HepG2 (cell line): Measurements from ENCODE around the gene NTRK2. TPM values are rescaled to one million over a fixed set of nuclear protein-coding genes. Genes with fewer than 3 reads are reported as not detected.

Source experiments
- ATAC-seq: fragments of 200-7000 bp; cut with Tn5 transposase; 3 replicates; pipeline ENCODE4 v1.9.1; 2020; ENCODE audit warnings: mild to moderate bottlenecking, moderate library complexity
- BruUV-seq: library from RNA; stranded (reverse); fragments of 400-500 nt; replicated peaks from 2 replicates; lab custom pipeline; 2021; lab: Mats Ljungman, UMichigan
- CTCF ChIA-PET: fragments of 300-600 bp; formaldehyde crosslinking; extraction: SDS; loops from one replicate; lab custom pipeline; 2021; ENCODE audit warnings: low total read pairs, inconsistent platforms, low intra/inter-chr PET ratio; lab: Yijun Ruan, JAX
- POLR2A ChIA-PET: fragments of 350-600 bp; sonication (Branson Sonifier 250); formaldehyde crosslinking; loops from one replicate; lab custom pipeline; 2020; ENCODE audit warnings: antibody characterized with exemption, inconsistent platforms; lab: Yijun Ruan, JAX
- DNase-seq: peaks from one replicate; pipeline ENCODE4 v3.0.0-alpha.2; 2015; ENCODE audit warnings: low spot score
- FAIRE-seq: peaks from 3 replicates; lab custom pipeline; 2011; peaks lifted over from hg19 to GRCh38; lab: Jason Lieb, UNC
- H2AFZ ChIP-seq: one replicate; pipeline ENCODE4 v1.6.1; 2011; ENCODE audit warnings: low read length, inconsistent platforms
- H3K27ac ChIP-seq: fragments of 300-600 bp; 3 replicates; pipeline ENCODE4 v1.8.0; 2011; ENCODE audit warnings: mixed run types, mild to moderate bottlenecking, mixed read lengths, low read length, inconsistent platforms; ENCODE audit not compliant: insufficient read depth; ENCODE audit errors: extremely low read length
- H3K27me3 ChIP-seq, 2 experiments: fragments of 200-600 bp in 1 of 2; 2 replicates in 1 of 2; 3 replicates in 1 of 2; pipeline versions ENCODE4 v1.6.0 to v1.8.0; 2011; ENCODE audit warnings: low read length in 2 of 2, mild to moderate bottlenecking in 2 of 2, moderate library complexity in 2 of 2, inconsistent platforms in 1 of 2; ENCODE audit not compliant: insufficient read depth in 2 of 2, control insufficient read depth in 1 of 2
- H3K36me3 ChIP-seq, 2 experiments: fragments of 200-600 bp in 1 of 2; replicated peaks in 1 of 2; 2 replicates in 1 of 2; 3 replicates in 1 of 2; pipeline versions ENCODE4 v1.5.1 to v1.8.0; 2011; ENCODE audit warnings: low read length in 2 of 2, inconsistent platforms in 1 of 2; ENCODE audit not compliant: insufficient read depth in 2 of 2, control insufficient read depth in 1 of 2
- H3K4me1 ChIP-seq: 2 replicates; pipeline ENCODE4 v1.5.1; 2012; ENCODE audit warnings: low read length, inconsistent platforms; ENCODE audit not compliant: insufficient read depth
- H3K4me2 ChIP-seq: 2 replicates; pipeline ENCODE4 v1.6.0; 2011; ENCODE audit warnings: low read depth, low read length, inconsistent platforms
- H3K4me3 ChIP-seq, 3 experiments: fragments of 200-600 bp in 1 of 3; sonication (generic), shearing (Covaris generic) in 1 of 3; replicated peaks in 1 of 3; 2 replicates each; pipeline ENCODE4 v1.5.1; 2011 to 2016; ENCODE audit warnings: low read length in 3 of 3, inconsistent platforms in 2 of 3, low read depth in 2 of 3, mild to moderate bottlenecking in 2 of 3, control low read depth in 1 of 3, mixed read lengths in 1 of 3; ENCODE audit not compliant: insufficient read depth in 1 of 3
- H3K79me2 ChIP-seq: one replicate; pipeline ENCODE4 v1.6.1; 2011; ENCODE audit warnings: low read length, inconsistent platforms; ENCODE audit not compliant: insufficient read depth
- H3K9ac ChIP-seq: 2 replicates; pipeline ENCODE4 v1.6.0; 2011; ENCODE audit warnings: mild to moderate bottlenecking, low read depth, low read length, inconsistent platforms; ENCODE audit not compliant: insufficient read depth
- H3K9me3 ChIP-seq: 2 replicates; pipeline ENCODE4 v1.5.1; 2012; ENCODE audit warnings: mild to moderate bottlenecking, low read length
- H4K20me1 ChIP-seq: 2 replicates; pipeline ENCODE4 v1.6.0; 2011; ENCODE audit warnings: inconsistent platforms, mild to moderate bottlenecking, low read length, moderate library complexity; ENCODE audit not compliant: insufficient read depth
- CREM ChIP-seq, 2 experiments: sonication (generic) in 1 of 2; formaldehyde crosslinking in 1 of 2; IDR thresholded peaks; 2 replicates each; pipeline versions ENCODE4 v1.4.0 to v1.6.1; 2016 to 2020; ENCODE audit warnings: antibody characterized with exemption in 1 of 2, mild to moderate bottlenecking in 1 of 2, missing genetic modification reagents in 1 of 2
- HDAC1 ChIP-seq: sonication (generic); formaldehyde crosslinking; IDR thresholded peaks from 2 replicates; pipeline ENCODE4 v1.5.1; 2020; ENCODE audit warnings: mild to moderate bottlenecking, missing genetic modification reagents
- MIER3 ChIP-seq: IDR thresholded peaks from 2 replicates; pipeline ENCODE4 v1.6.1; 2016; ENCODE audit warnings: missing compliant biosample characterization, borderline replicate concordance
- ZFP62 ChIP-seq: sonication (generic); formaldehyde crosslinking; IDR thresholded peaks from 2 replicates; pipeline ENCODE4 v1.4.0; 2020; ENCODE audit warnings: missing genetic modification reagents
- ZNF225 ChIP-seq: sonication (generic); formaldehyde crosslinking; IDR thresholded peaks from 2 replicates; pipeline ENCODE4 v1.4.0; 2020; ENCODE audit warnings: mild to moderate bottlenecking, missing genetic modification reagents
- ZNF850 ChIP-seq: sonication (generic); formaldehyde crosslinking; conservative IDR thresholded peaks from 2 replicates; pipeline ENCODE4 v1.9.0; 2021; ENCODE audit warnings: mild to moderate bottlenecking, missing genetic modification reagents
- WGBS: methylation state at CpG from one replicate; pipeline ENCODE4 v1.1.6; 2017; ENCODE audit warnings: low lambda C conversion rate; 5-methylcytosine and 5-hydroxymethylcytosine counted together
- in situ Hi-C: cut with HindIII; loops from 2 replicates; pipeline ENCODE4 v1.10.0; 2017; ENCODE audit warnings: low pct_unique_long_range_greater_than_20kb; ENCODE audit not compliant: extremely low pct_ligation_motif_present
- intact Hi-C: fragments of 100-400 bp; cut with micrococcal nuclease; formaldehyde crosslinking; loops from one replicate; pipeline ENCODE4 v1.10.0; 2022; ENCODE audit not compliant: unreplicated experiment
- polyA plus RNA-seq, 8 experiments: library from polyadenylated mRNA; depleted of rRNA in 3 of 8; stranded (reverse) in 7 of 8; unstranded in 1 of 8; fragments of >200 nt; fragmentation: Illumina TruSeq in 4 of 8; extraction: Trizol in 4 of 8; gene quantifications; 2 replicates each; pipeline versions ENCODE4 v1.2.1 to v1.2.3, GENCODE V29; 2011 to 2016; ENCODE audit warnings: low read depth in 4 of 8, missing spikeins in 1 of 8, mixed read lengths in 1 of 8; ENCODE audit not compliant: insufficient read depth in 1 of 8
- total RNA-seq, 5 experiments: library from RNA; depleted of rRNA; stranded (reverse); fragments of >200 nt; fragmentation: Illumina TruSeq; extraction: Trizol; gene quantifications; 2 replicates each; pipeline ENCODE4 v1.2.3, GENCODE V29; 2016; ENCODE audit warnings: low read depth in 1 of 5
- TF ChIP-seq, protein P1 (sequence below): sonication (generic); formaldehyde crosslinking; IDR thresholded peaks from 2 replicates; pipeline ENCODE4 v1.8.0; 2022; ENCODE audit warnings: missing genetic modification reagents, mild to moderate bottlenecking, inconsistent platforms, borderline replicate concordance
- TF ChIP-seq, protein P2 (sequence below): sonication (generic); formaldehyde crosslinking; IDR thresholded peaks from one replicate; pipeline ENCODE4 v1.5.1; 2020; ENCODE audit warnings: mild to moderate bottlenecking, missing genetic modification reagents; ENCODE audit errors: not compliant biosample characterization
- TF ChIP-seq, protein P3 (sequence below): sonication (generic); formaldehyde crosslinking; IDR thresholded peaks from 2 replicates; pipeline ENCODE4 v1.5.1; 2020; ENCODE audit warnings: mild to moderate bottlenecking, missing genetic modification reagents, moderate library complexity

NTRK2 gene
- total and polyA plus RNA-seq, 2 of the 13 experiments (the other 11 are each of a cell fraction or from before 2014, with no cell fraction given): not detected

DNA sequence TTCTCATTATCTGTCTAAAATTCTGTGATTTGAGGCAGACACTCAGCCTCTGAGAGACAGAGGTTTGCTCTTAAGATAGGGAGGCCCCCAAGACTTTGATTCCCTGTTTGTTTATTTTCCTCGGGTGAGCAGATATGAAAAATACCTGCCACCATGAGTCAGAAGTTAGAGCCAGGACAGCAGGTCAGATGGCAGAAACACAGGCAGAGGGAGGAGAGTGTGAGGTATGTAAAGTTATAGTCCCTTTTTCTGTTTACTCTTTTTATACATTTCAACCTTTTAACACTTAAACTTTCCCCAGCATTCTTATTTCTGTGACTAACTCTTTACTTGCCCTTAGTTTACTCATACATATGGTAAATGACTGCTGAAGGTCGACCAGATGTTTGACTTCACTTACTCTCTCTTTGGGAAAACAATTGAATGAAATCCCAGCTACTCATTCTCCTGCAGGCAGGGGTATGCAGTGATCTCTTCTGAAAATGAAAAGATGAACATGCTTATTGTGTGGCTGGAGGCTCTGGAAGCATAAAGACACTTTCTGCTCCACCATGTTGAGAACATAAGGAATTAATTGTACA is 383.8 kb downstream of the NTRK2 start:
- Histone ChIP-seq H3K4me1 (no peaks in the 10 kb centered on the region), H4K20me1 (no peaks in the 10 kb centered on the region), H3K27ac (no peak overlapping the region), H3K9me3 (no peaks in the 10 kb centered on the region), H3K27me3 (no peaks in the 10 kb centered on the region), H3K36me3 (no peaks in the 10 kb centered on the region), H3K4me2 (no peak overlapping the region), H3K79me2 (no peaks in the 10 kb centered on the region), H3K9ac (no peak overlapping the region), H2AFZ (no peak overlapping the region), H3K4me3 (no peak overlapping the region)
- no TSS peak for BruUV-seq
- ChIA-PET CTCF (no interaction called here), POLR2A (no interaction called here)
- in situ Hi-C loops (no loop called here), intact Hi-C loops (no loop called here)
- 0% methylated on average over 2 of the region's 2 CpGs for WGBS
- FAIRE-seq (no peak), DNase-seq (no peak), ATAC-seq (no peak)
- TF ChIP-seq CREM (IDR thresholded peaks at IDR 0.05) (no peak), CREM (CRISPR knock-in tag; IDR thresholded peaks at IDR 0.05) (no peak), MIER3 (CRISPR knock-in tag) (no peak), ZNF225 (CRISPR knock-in tag) (no peak), ZNF850 (CRISPR knock-in tag) (no peak), HDAC1 (no peak), ZFP62 (CRISPR knock-in tag) (no peak)
- TF ChIP-seq, protein P1, sequence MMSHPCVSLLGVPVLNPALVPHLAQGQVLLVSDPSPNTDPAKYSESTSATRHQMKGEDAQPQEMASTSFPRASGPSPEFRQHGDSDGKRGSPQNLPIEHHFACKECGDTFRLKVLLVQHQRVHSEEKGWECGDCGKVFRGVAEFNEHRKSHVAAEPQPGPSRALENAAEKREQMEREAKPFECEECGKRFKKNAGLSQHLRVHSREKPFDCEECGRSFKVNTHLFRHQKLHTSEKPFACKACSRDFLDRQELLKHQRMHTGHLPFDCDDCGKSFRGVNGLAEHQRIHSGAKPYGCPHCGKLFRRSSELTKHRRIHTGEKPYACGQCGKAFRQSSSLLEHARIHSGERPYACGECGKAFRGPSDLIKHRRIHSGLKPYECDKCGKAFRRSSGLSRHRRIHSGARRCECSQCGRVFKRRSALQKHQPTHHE (CRISPR knock-in tag): no peak
- TF ChIP-seq, protein P2, sequence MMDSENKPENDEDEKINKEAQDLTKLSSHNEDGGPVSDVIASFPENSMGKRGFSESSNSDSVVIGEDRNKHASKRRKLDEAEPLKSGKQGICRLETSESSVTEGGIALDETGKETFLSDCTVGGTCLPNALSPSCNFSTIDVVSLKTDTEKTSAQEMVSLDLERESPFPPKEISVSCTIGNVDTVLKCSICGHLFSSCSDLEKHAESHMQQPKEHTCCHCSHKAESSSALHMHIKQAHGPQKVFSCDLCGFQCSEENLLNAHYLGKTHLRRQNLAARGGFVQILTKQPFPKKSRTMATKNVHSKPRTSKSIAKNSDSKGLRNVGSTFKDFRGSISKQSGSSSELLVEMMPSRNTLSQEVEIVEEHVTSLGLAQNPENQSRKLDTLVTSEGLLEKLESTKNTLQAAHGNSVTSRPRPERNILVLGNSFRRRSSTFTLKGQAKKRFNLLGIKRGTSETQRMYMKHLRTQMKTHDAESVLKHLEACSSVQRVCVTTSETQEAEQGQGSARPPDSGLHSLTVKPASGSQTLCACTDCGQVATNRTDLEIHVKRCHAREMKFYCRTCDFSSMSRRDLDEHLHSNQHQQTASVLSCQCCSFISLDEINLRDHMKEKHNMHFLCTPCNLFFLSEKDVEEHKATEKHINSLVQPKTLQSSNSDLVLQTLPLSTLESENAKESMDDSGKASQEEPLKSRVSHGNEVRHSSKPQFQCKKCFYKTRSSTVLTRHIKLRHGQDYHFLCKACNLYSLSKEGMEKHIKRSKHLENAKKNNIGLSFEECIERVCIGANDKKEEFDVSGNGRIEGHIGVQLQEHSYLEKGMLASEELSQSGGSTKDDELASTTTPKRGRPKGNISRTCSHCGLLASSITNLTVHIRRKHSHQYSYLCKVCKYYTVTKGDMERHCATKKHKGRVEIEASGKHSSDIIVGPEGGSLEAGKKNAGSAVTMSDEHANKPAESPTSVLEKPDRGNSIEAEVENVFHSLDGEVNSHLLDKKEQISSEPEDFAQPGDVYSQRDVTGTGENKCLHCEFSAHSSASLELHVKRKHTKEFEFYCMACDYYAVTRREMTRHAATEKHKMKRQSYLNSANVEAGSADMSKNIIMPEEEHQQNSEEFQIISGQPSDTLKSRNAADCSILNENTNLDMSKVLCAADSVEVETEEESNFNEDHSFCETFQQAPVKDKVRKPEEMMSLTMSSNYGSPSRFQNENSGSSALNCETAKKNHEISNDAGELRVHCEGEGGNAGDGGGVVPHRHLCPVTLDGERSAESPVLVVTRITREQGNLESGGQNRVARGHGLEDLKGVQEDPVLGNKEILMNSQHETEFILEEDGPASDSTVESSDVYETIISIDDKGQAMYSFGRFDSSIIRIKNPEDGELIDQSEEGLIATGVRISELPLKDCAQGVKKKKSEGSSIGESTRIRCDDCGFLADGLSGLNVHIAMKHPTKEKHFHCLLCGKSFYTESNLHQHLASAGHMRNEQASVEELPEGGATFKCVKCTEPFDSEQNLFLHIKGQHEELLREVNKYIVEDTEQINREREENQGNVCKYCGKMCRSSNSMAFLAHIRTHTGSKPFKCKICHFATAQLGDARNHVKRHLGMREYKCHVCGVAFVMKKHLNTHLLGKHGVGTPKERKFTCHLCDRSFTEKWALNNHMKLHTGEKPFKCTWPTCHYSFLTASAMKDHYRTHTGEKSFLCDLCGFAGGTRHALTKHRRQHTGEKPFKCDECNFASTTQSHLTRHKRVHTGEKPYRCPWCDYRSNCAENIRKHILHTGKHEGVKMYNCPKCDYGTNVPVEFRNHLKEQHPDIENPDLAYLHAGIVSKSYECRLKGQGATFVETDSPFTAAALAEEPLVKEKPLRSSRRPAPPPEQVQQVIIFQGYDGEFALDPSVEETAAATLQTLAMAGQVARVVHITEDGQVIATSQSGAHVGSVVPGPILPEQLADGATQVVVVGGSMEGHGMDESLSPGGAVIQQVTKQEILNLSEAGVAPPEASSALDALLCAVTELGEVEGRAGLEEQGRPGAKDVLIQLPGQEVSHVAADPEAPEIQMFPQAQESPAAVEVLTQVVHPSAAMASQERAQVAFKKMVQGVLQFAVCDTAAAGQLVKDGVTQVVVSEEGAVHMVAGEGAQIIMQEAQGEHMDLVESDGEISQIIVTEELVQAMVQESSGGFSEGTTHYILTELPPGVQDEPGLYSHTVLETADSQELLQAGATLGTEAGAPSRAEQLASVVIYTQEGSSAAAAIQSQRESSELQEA (CRISPR knock-in tag): no peak
- TF ChIP-seq, protein P3, sequence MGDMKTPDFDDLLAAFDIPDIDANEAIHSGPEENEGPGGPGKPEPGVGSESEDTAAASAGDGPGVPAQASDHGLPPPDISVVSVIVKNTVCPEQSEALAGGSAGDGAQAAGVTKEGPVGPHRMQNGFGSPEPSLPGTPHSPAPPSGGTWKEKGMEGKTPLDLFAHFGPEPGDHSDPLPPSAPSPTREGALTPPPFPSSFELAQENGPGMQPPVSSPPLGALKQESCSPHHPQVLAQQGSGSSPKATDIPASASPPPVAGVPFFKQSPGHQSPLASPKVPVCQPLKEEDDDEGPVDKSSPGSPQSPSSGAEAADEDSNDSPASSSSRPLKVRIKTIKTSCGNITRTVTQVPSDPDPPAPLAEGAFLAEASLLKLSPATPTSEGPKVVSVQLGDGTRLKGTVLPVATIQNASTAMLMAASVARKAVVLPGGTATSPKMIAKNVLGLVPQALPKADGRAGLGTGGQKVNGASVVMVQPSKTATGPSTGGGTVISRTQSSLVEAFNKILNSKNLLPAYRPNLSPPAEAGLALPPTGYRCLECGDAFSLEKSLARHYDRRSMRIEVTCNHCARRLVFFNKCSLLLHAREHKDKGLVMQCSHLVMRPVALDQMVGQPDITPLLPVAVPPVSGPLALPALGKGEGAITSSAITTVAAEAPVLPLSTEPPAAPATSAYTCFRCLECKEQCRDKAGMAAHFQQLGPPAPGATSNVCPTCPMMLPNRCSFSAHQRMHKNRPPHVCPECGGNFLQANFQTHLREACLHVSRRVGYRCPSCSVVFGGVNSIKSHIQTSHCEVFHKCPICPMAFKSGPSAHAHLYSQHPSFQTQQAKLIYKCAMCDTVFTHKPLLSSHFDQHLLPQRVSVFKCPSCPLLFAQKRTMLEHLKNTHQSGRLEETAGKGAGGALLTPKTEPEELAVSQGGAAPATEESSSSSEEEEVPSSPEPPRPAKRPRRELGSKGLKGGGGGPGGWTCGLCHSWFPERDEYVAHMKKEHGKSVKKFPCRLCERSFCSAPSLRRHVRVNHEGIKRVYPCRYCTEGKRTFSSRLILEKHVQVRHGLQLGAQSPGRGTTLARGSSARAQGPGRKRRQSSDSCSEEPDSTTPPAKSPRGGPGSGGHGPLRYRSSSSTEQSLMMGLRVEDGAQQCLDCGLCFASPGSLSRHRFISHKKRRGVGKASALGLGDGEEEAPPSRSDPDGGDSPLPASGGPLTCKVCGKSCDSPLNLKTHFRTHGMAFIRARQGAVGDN (CRISPR knock-in tag): no peak
